Measurements from ENCODE around the gene ARID1B. TPM values are rescaled to one million over a fixed set of nuclear protein-coding genes. Genes with fewer than 3 reads are reported as not detected.

The ARID1B gene
- total and polyA plus RNA-seq, 7 experiments from 2014 or later, result 17.5 to 164 (median 139) TPM

- Mint-ChIP-seq H3K4me1 (peaks cover 6 to 31% (median 24%) of the 10 kb centered on the region in 7 donors), H3K27me3 (peaks cover 0 to 4% (median 0%) of the 10 kb centered on the region in 5 donors), H3K9me3 (peaks cover 0 to 4% (median 0%) of the 10 kb centered on the region in 11 donors), H3K27ac (no peak overlapping the region), H3K4me3 (no peak overlapping the region), H3K36me3 (peaks cover 0 to 4% (median 0%) of the 10 kb centered on the region in 5 donors)
- Histone ChIP-seq H3K4me1 (ENCODE audit: control insufficient read depth in 2 of 2, insufficient read depth in 2 of 2, low read length in 2 of 2) (peaks cover 4% of the 10 kb centered on the region in 2 donors), H3K4me3 (ENCODE audit: low read length) (no peak overlapping the region), H3K27me3 (ENCODE audit: control insufficient read depth in 2 of 2, insufficient read depth in 2 of 2, low read length in 2 of 2) (no peaks in the 10 kb centered on the region), H3K27ac (ENCODE audit: low read depth, low read length) (no peak overlapping the region), H3K9me3 (ENCODE audit: control insufficient read depth in 2 of 3, low read length in 3 of 3) (no peaks in the 10 kb centered on the region), H3K36me3 (ENCODE audit: control insufficient read depth in 2 of 3, insufficient read depth in 3 of 3, low read length in 3 of 3) (no peaks in the 10 kb centered on the region)
- DNase-seq (no peak), ATAC-seq (no peak)
- POLR2A ChIA-PET, result interaction anchor here (0.7 kb wide), 1 partner anchor 106 kb away, joined by 3 read pairs; no protein-coding TSS in a partner anchor
- intact Hi-C loops (cut with micrococcal nuclease), result no loop called here
- CTCF ChIA-PET, result no interaction called here
These were observed 3.7 kb upstream of the ARID1B start for GRCh38 chr6:156773476-156773875.

DNA sequence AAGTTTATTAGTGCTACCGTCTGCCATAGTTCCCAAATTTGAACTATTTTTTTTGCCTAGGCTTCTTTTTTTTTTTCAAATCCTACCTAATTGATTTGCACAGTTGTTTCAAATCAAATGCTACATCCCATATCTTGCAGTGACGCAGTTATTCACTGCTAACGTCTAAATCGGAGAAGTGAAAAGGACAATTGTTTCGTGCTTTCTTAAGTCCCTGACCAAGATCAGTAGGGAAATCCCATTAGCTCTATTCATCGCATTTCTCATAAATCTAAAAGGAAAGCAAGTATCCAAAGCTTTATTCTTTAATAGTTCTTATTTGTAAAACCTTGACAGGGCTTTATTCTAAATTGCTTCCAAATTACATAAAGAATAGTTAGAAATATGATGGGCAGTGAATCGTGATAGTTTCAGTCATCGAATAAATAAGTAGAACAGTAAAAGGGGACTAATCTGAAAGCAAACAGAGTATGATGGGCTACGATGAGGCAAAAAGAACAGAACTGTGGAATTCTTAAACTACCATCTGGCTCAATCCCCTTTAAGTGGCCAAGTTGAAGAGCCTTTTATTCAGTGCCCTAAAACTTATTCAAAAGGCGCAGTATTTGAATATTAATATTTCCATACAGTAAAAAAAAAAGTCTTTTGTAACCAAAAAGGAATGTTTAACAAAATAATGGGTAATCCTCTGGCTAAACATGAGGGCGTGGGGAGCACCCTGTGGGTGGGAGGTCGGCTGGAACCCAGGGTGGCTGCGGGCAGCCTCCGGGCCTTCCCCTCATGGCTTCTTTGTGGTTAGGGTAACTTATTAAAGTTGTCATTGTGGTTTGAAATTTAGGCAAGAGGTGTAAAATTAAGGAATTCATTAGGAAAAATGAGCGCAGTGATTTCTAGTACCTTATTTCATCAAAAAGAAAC is 3.0 kb upstream of the ARID1B start:
- H3K27ac ChIP-seq (ENCODE audit: low read depth, low read length), result no peak overlapping the region
- Mint-ChIP-seq H3K27me3 (peaks cover 0 to 4% (median 0%) of the 10 kb centered on the region in 5 donors), H3K9me3 (peaks cover 0 to 4% (median 0%) of the 10 kb centered on the region in 11 donors), H3K4me3 (peak overlapping the region in 2 of 10 donors; percentile 20 to 48), H3K4me1 (peaks cover 6 to 31% (median 24%) of the 10 kb centered on the region in 7 donors), H3K36me3 (peaks cover 0 to 4% (median 0%) of the 10 kb centered on the region in 5 donors), H3K27ac (peak overlapping the region in 4 of 9 donors; percentile 31 to 74 (median 46))
- intact Hi-C loops (cut with micrococcal nuclease), result no loop called here
- H3K36me3 ChIP-seq (ENCODE audit: control insufficient read depth in 2 of 3, insufficient read depth in 3 of 3, low read length in 3 of 3), result no peaks in the 10 kb centered on the region
- peaks cover 4% of the 10 kb centered on the region in 2 donors for H3K4me1 ChIP-seq (ENCODE audit: control insufficient read depth in 2 of 2, insufficient read depth in 2 of 2, low read length in 2 of 2)
- no peaks in the 10 kb centered on the region for H3K9me3 ChIP-seq (ENCODE audit: control insufficient read depth in 2 of 3, low read length in 3 of 3)
- POLR2A ChIA-PET, result interaction anchor here (0.7 kb wide), 1 partner anchor 105 kb away, joined by 3 read pairs; no protein-coding TSS in a partner anchor
- ATAC-seq (no peak), DNase-seq (no peak)
- H3K4me3 ChIP-seq (ENCODE audit: low read length), result no peak overlapping the region
- no peaks in the 10 kb centered on the region for H3K27me3 ChIP-seq (ENCODE audit: control insufficient read depth in 2 of 2, insufficient read depth in 2 of 2, low read length in 2 of 2)
- CTCF ChIA-PET, result interaction anchor here (0.6 kb wide), 1 partner anchor 1299 kb away, joined by 3 read pairs; no protein-coding TSS in a partner anchor

GRCh38 chr6:156774863-156775405 is 2.2 kb upstream of the ARID1B start:
- Histone ChIP-seq H3K27me3 (ENCODE audit: control insufficient read depth in 2 of 2, insufficient read depth in 2 of 2, low read length in 2 of 2) (no peaks in the 10 kb centered on the region), H3K36me3 (ENCODE audit: control insufficient read depth in 2 of 3, insufficient read depth in 3 of 3, low read length in 3 of 3) (no peaks in the 10 kb centered on the region), H3K27ac (ENCODE audit: low read depth, low read length) (no peak overlapping the region), H3K9me3 (ENCODE audit: control insufficient read depth in 2 of 3, low read length in 3 of 3) (no peaks in the 10 kb centered on the region), H3K4me1 (ENCODE audit: control insufficient read depth in 2 of 2, insufficient read depth in 2 of 2, low read length in 2 of 2) (peaks cover 4% of the 10 kb centered on the region in 2 donors), H3K4me3 (ENCODE audit: low read length) (no peak overlapping the region)
- no peak for ATAC-seq
- Mint-ChIP-seq H3K36me3 (peaks cover 0 to 4% (median 0%) of the 10 kb centered on the region in 5 donors), H3K27ac (peak overlapping the region in 8 of 9 donors; percentile 36 to 78 (median 61)), H3K9me3 (peaks cover 0 to 4% (median 0%) of the 10 kb centered on the region in 11 donors), H3K4me3 (peak overlapping the region in 5 of 10 donors; percentile 20 to 48 (median 29)), H3K27me3 (peaks cover 0 to 4% (median 0%) of the 10 kb centered on the region in 5 donors), H3K4me1 (peaks cover 6 to 31% (median 24%) of the 10 kb centered on the region in 7 donors)
- CTCF ChIA-PET, result no interaction called here
- DNase-seq, result no peak
- intact Hi-C loops (cut with micrococcal nuclease), result loop anchor here (5.0 kb wide), 6 partner anchors 52 to 1358 kb away; partner anchors contain the start of gene SYNJ2 (in 1 of the 2)
- POLR2A ChIA-PET, result interaction anchor here (4.3 kb wide), 1 partner anchor 379 kb away, joined by 22 read pairs; no protein-coding TSS in a partner anchor

- intact Hi-C loops (cut with micrococcal nuclease), result loop anchor here (1.0 to 5.0 kb wide), 12 partner anchors 15 to 1605 kb away; partner anchors contain the start of genes SYNJ2 (in 1 of the 2), TFB1M (in 1 of the 2) and ZDHHC14 (in 1 of the 2)
- H3K9me3 Mint-ChIP-seq, result peaks cover 0 to 4% (median 0%) of the 10 kb centered on the region in 11 donors
- no peaks in the 10 kb centered on the region for H3K9me3 ChIP-seq (ENCODE audit: control insufficient read depth in 2 of 3, low read length in 3 of 3)
- peak overlapping the region; percentile 25 for H3K27ac ChIP-seq (ENCODE audit: low read depth, low read length)
- ChIA-PET POLR2A (interaction anchor here (1.5 to 5.7 kb wide), 5 partner anchors 11 to 380 kb away, joined by 6 to 122 read pairs (median 17); no protein-coding TSS in a partner anchor), CTCF (interaction anchor here (0.9 to 1.4 kb wide), 2 partner anchors 7 to 86 kb away, joined by 3 to 4 read pairs; no protein-coding TSS in a partner anchor)
- H3K27me3 ChIP-seq (ENCODE audit: control insufficient read depth in 2 of 2, insufficient read depth in 2 of 2, low read length in 2 of 2), result no peaks in the 10 kb centered on the region
- peak overlapping the region in 6 of 9 donors; percentile 41 to 99 (median 88) for H3K27ac Mint-ChIP-seq
- peaks cover 6 to 34% (median 29%) of the 10 kb centered on the region in 7 donors for H3K4me1 Mint-ChIP-seq
- H3K36me3 Mint-ChIP-seq, result peaks cover 0 to 4% (median 0%) of the 10 kb centered on the region in 5 donors
- DNase-seq (no peak), ATAC-seq (no peak)
- H3K4me1 ChIP-seq (ENCODE audit: control insufficient read depth in 2 of 2, insufficient read depth in 2 of 2, low read length in 2 of 2), result peaks cover 4 to 5% of the 10 kb centered on the region in 2 donors
- H3K4me3 Mint-ChIP-seq, result peak overlapping the region in 4 of 10 donors; percentile 37 to 100 (median 63)
- peaks cover 0 to 4% (median 0%) of the 10 kb centered on the region in 5 donors for H3K27me3 Mint-ChIP-seq
- no peaks in the 10 kb centered on the region for H3K36me3 ChIP-seq (ENCODE audit: control insufficient read depth in 2 of 3, insufficient read depth in 3 of 3, low read length in 3 of 3)
- H3K4me3 ChIP-seq (ENCODE audit: low read length), result no peak overlapping the region
These were observed 1.5 kb upstream of the ARID1B start for GRCh38 chr6:156775717-156776116.

DNA sequence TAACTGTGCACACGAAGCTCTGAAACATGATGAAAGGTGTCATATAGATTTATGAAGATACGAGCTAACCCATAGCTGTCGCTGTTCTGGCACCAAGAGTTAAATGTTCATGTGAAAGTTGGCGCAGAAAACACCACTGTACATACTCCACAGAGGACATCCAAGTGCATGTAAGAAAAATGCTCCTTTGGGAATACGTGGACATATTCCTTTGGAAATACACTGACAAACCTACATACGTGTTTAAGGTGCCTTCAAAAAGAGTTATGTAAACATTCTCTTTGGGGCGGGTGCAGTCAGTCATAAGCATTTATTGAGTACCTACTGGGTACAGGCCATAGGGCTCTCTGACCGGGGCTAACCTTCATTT is 723 bp upstream of the ARID1B start:
- DNase-seq (peak in 7 of 9 donors; percentile 36 to 60 (median 49)), ATAC-seq (peak; percentile 13)
- peaks cover 0 to 4% (median 0%) of the 10 kb centered on the region in 5 donors for H3K36me3 Mint-ChIP-seq
- Histone ChIP-seq H3K9me3 (ENCODE audit: control insufficient read depth in 2 of 3, low read length in 3 of 3) (no peaks in the 10 kb centered on the region), H3K4me1 (ENCODE audit: control insufficient read depth in 2 of 2, insufficient read depth in 2 of 2, low read length in 2 of 2) (peaks cover 4 to 10% of the 10 kb centered on the region in 2 donors), H3K27me3 (ENCODE audit: control insufficient read depth in 2 of 2, insufficient read depth in 2 of 2, low read length in 2 of 2) (no peaks in the 10 kb centered on the region), H3K27ac (ENCODE audit: low read depth, low read length) (peak overlapping the region; percentile 81), H3K4me3 (ENCODE audit: low read length) (peak overlapping the region; percentile 61), H3K36me3 (ENCODE audit: control insufficient read depth in 2 of 3, insufficient read depth in 3 of 3, low read length in 3 of 3) (no peaks in the 10 kb centered on the region)
- H3K4me1 Mint-ChIP-seq, result peaks cover 11 to 41% (median 35%) of the 10 kb centered on the region in 7 donors
- ChIA-PET CTCF (interaction anchor here (0.7 to 1.5 kb wide), 4 partner anchors 8 to 1433 kb away, joined by 3 to 5 read pairs (median 4); no protein-coding TSS in a partner anchor), POLR2A (interaction anchor here (1.5 to 5.7 kb wide), 5 partner anchors 10 to 381 kb away, joined by 6 to 122 read pairs (median 17); no protein-coding TSS in a partner anchor)
- H3K9me3 Mint-ChIP-seq, result peaks cover 0 to 4% (median 0%) of the 10 kb centered on the region in 11 donors
- peaks cover 0 to 4% (median 0%) of the 10 kb centered on the region in 5 donors for H3K27me3 Mint-ChIP-seq
- H3K4me3 Mint-ChIP-seq, result peak overlapping the region; percentile 87 to 100 (median 94)
- peak overlapping the region; percentile 94 to 99 (median 99) for H3K27ac Mint-ChIP-seq
- intact Hi-C loops (cut with micrococcal nuclease), result loop anchor here (1.0 to 5.0 kb wide), 12 partner anchors 14 to 1606 kb away; partner anchors contain the start of genes SYNJ2 (in 1 of the 2), TFB1M (in 1 of the 2) and ZDHHC14 (in 1 of the 2)

Measured in naive thymus-derived CD4-positive, alpha-beta T cell (primary cell).